ENCODE results near the gene HIPK2. TPM values are rescaled to one million over a fixed set of nuclear protein-coding genes. Genes with fewer than 3 reads are reported as not detected.

The HIPK2 gene
- total RNA-seq, 2 donors from 2014 or later: 95.1 to 125 TPM

DNA sequence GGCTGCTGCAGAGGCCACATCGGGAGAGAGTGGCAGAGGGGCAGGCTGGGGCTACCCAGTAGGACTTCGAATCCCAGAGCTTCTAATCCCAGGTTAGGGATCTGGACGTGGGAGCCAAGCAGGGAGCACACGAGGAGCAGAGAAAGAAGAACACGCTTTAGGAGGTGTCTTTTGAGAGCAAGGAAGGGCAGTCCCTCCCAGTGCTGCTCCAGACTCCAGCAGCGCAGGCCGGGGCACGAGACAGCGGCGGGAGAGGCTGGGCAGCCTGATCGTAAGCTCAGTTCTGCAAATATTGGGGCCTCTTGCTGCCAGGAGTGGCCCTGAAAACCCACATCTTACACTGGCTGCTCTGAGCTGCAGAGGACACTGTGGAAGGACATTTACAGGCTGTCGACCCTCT, 75.9 kb downstream of the HIPK2 start:
- Mint-ChIP-seq H3K9me3 (no peaks in the 10 kb centered on the region), H3K4me3 (no peak overlapping the region), H3K27ac (peak overlapping the region; percentile 42), H3K36me3 (ENCODE audit: low read depth) (peaks cover 17% of the 10 kb centered on the region), H3K27me3 (ENCODE audit: insufficient read depth) (no peaks in the 10 kb centered on the region), H3K4me1 (peaks cover 4% of the 10 kb centered on the region)
- TF ChIP-seq CTCF (conservative IDR thresholded peaks at IDR 0.05): no peak
- Histone ChIP-seq H3K27me3 (ENCODE audit: control insufficient read depth, insufficient read depth, low read length, poor library complexity, severe bottlenecking) (no peaks in the 10 kb centered on the region), H3K36me3 (ENCODE audit: control insufficient read depth, insufficient read depth, low read length) (peaks cover 65% of the 10 kb centered on the region), H3K27ac (ENCODE audit: low read depth, low read length) (peak overlapping the region; percentile 39), H3K9ac (ENCODE audit: extremely low read depth, low read length, poor library complexity, severe bottlenecking) (no peak overlapping the region), H3K4me3 (ENCODE audit: low read length) (no peak overlapping the region), H3K9me3 (ENCODE audit: control insufficient read depth, low read length) (no peaks in the 10 kb centered on the region), H3K4me1 (ENCODE audit: control insufficient read depth, insufficient read depth, low read length) (no peaks in the 10 kb centered on the region)
- 92 to 93% methylated on average over 12 of the region's 12 CpGs for WGBS, 2 experiments (ENCODE audit: insufficient coverage in 1 of 2, insufficient read length in 1 of 2)
- DNase-seq: no peak

GRCh38 chr7:139700505-139701235, 77.1 kb downstream of the HIPK2 start:
- no peaks in the 10 kb centered on the region for H3K4me1 ChIP-seq (ENCODE audit: control insufficient read depth, insufficient read depth, low read length)
- Mint-ChIP-seq H3K4me1 (peaks cover 13% of the 10 kb centered on the region), H3K9me3 (no peaks in the 10 kb centered on the region), H3K27ac (peak overlapping the region; percentile 14), H3K27me3 (ENCODE audit: insufficient read depth) (no peaks in the 10 kb centered on the region), H3K4me3 (no peak overlapping the region), H3K36me3 (ENCODE audit: low read depth) (peaks cover 14% of the 10 kb centered on the region)
- H3K4me3 ChIP-seq (ENCODE audit: low read length): no peak overlapping the region
- H3K9ac ChIP-seq (ENCODE audit: extremely low read depth, low read length, poor library complexity, severe bottlenecking): no peak overlapping the region
- DNase-seq: no peak
- peaks cover 59% of the 10 kb centered on the region for H3K36me3 ChIP-seq (ENCODE audit: control insufficient read depth, insufficient read depth, low read length)
- 92 to 96% methylated on average over 13 to 16 of the region's 16 CpGs for WGBS, 2 experiments (ENCODE audit: insufficient coverage in 1 of 2, insufficient read length in 1 of 2)
- no peaks in the 10 kb centered on the region for H3K27me3 ChIP-seq (ENCODE audit: control insufficient read depth, insufficient read depth, low read length, poor library complexity, severe bottlenecking)
- H3K27ac ChIP-seq (ENCODE audit: low read depth, low read length): no peak overlapping the region
- no peak for TF ChIP-seq CTCF (conservative IDR thresholded peaks at IDR 0.05)
- no peaks in the 10 kb centered on the region for H3K9me3 ChIP-seq (ENCODE audit: control insufficient read depth, low read length)

GRCh38 chr7:139699640-139700504, 77.9 kb downstream of the HIPK2 start:
- no peaks in the 10 kb centered on the region for H3K27me3 ChIP-seq (ENCODE audit: control insufficient read depth, insufficient read depth, low read length, poor library complexity, severe bottlenecking)
- Mint-ChIP-seq H3K27ac (peak overlapping the region; percentile 44), H3K4me1 (peaks cover 13% of the 10 kb centered on the region), H3K4me3 (no peak overlapping the region), H3K36me3 (ENCODE audit: low read depth) (peaks cover 14% of the 10 kb centered on the region), H3K27me3 (ENCODE audit: insufficient read depth) (no peaks in the 10 kb centered on the region), H3K9me3 (no peaks in the 10 kb centered on the region)
- H3K4me1 ChIP-seq (ENCODE audit: control insufficient read depth, insufficient read depth, low read length): no peaks in the 10 kb centered on the region
- DNase-seq: peak; percentile 82
- no peak overlapping the region for H3K9ac ChIP-seq (ENCODE audit: extremely low read depth, low read length, poor library complexity, severe bottlenecking)
- no peak overlapping the region for H3K4me3 ChIP-seq (ENCODE audit: low read length)
- TF ChIP-seq CTCF (conservative IDR thresholded peaks at IDR 0.05): peak; percentile 64
- no peak overlapping the region for H3K27ac ChIP-seq (ENCODE audit: low read depth, low read length)
- WGBS, 2 experiments (ENCODE audit: insufficient coverage in 1 of 2, insufficient read length in 1 of 2): 88 to 90% methylated on average over 18 of the region's 18 CpGs
- H3K36me3 ChIP-seq (ENCODE audit: control insufficient read depth, insufficient read depth, low read length): peaks cover 55% of the 10 kb centered on the region
- H3K9me3 ChIP-seq (ENCODE audit: control insufficient read depth, low read length): no peaks in the 10 kb centered on the region
